COLO829 (cell line): Measurements from ENCODE around the gene ARHGAP42.
"Not testable (repeated sequence)": the region's sequence is repeated elsewhere in the genome, so short reads cannot be mapped to it uniquely, and the experiment has no call there.

Source experiments
- DNase-seq: peaks from one replicate; pipeline ENCODE4 v3.0.0; 2012; ENCODE audit warnings: low spot score

Gene ARHGAP42

GRCh38 chr11:100719809-100720221 lies 32.7 kb downstream of the ARHGAP42 start:
- DNase-seq = peak; percentile 66

- no peak for DNase-seq
These were observed 39.6 kb downstream of the ARHGAP42 start for GRCh38 chr11:100726680-100727079.

GRCh38 chr11:100727410-100727809 lies 40.3 kb downstream of the ARHGAP42 start:
- DNase-seq = peak; percentile 76

- peak; percentile 40 for DNase-seq
These were observed 43.2 kb downstream of the ARHGAP42 start for GRCh38 chr11:100730266-100730665.

GRCh38 chr11:100731471-100731870 lies 44.4 kb downstream of the ARHGAP42 start:
- DNase-seq = no peak

GRCh38 chr11:100732949-100733348 lies 45.9 kb downstream of the ARHGAP42 start:
- no peak for DNase-seq

- DNase-seq = no peak
These were observed 47.8 kb downstream of the ARHGAP42 start for GRCh38 chr11:100734743-100735527.

GRCh38 chr11:100735949-100736675 lies 49.0 kb downstream of the ARHGAP42 start:
- no peak for DNase-seq

- DNase-seq = no peak
These were observed 51.7 kb downstream of the ARHGAP42 start for GRCh38 chr11:100738701-100739270.

- peak; percentile 35 for DNase-seq
These were observed 52.6 kb downstream of the ARHGAP42 start for GRCh38 chr11:100739666-100740065.

GRCh38 chr11:100740440-100740839 lies 53.4 kb downstream of the ARHGAP42 start:
- DNase-seq = no peak

GRCh38 chr11:100741866-100742625 lies 55.0 kb downstream of the ARHGAP42 start:
- DNase-seq = no peak

GRCh38 chr11:100746448-100746847 lies 59.4 kb downstream of the ARHGAP42 start:
- DNase-seq = no peak

- no peak for DNase-seq
These were observed 61.1 kb downstream of the ARHGAP42 start for GRCh38 chr11:100748153-100748552.

- DNase-seq = not testable (repeated sequence)
These were observed 62.9 kb downstream of the ARHGAP42 start for GRCh38 chr11:100749887-100750565.

GRCh38 chr11:100750566-100750891 lies 63.4 kb downstream of the ARHGAP42 start:
- not testable (repeated sequence) for DNase-seq

- no peak for DNase-seq
These were observed 65.5 kb downstream of the ARHGAP42 start for GRCh38 chr11:100752371-100753171.

GRCh38 chr11:100753172-100753543 lies 66.1 kb downstream of the ARHGAP42 start:
- no peak for DNase-seq

GRCh38 chr11:100753571-100753970 lies 66.5 kb downstream of the ARHGAP42 start:
- DNase-seq = no peak

GRCh38 chr11:100756559-100756958 lies 69.5 kb downstream of the ARHGAP42 start:
- DNase-seq = no peak

GRCh38 chr11:100757646-100758045 lies 70.6 kb downstream of the ARHGAP42 start:
- DNase-seq = peak; percentile 57
